ENCODE measurements around the gene DKK3.

- TF ChIP-seq CTCF (IDR thresholded peaks at IDR 0.05) (no peak), MAZ (IDR thresholded peaks at IDR 0.05; ENCODE audit: borderline replicate concordance, low read depth, low read length) (no peak), MAFK (IDR thresholded peaks at IDR 0.05; ENCODE audit: partially characterized antibody) (no peak), RAD21 (conservative IDR thresholded peaks at IDR 0.05 in 1 of 2, IDR thresholded peaks at IDR 0.05 in 1 of 2) (no peak), POLR2A (IDR thresholded peaks at IDR 0.05; ENCODE audit: low read length) (no peak)
These were observed 7.2 kb downstream of the DKK3 start for GRCh38 chr11:12001186-12001585.

All from A549 (cell line).